ENCODE data around the gene MTCL1.

Gene MTCL1

GRCh38 chr18:8711736-8712135 lies 6.4 kb downstream of the MTCL1 start:
- DNase-seq (ENCODE audit: low read depth): no peak
- TF ChIP-seq CTCF (IDR thresholded peaks at IDR 0.05; ENCODE audit: low read depth, low read length) (no peak), MAX (IDR thresholded peaks at IDR 0.05; ENCODE audit: low read depth, low read length) (no peak), MYC (IDR thresholded peaks at IDR 0.05; ENCODE audit: low read depth, low read length) (no peak), POLR2A (IDR thresholded peaks at IDR 0.05; ENCODE audit: extremely low read depth, insufficient read length) (no peak)

GRCh38 chr18:8713691-8714090 lies 8.3 kb downstream of the MTCL1 start:
- DNase-seq (ENCODE audit: low read depth): no peak
- no peak overlapping the region for H3K4me3 ChIP-seq (ENCODE audit: low read depth, low read length)
- TF ChIP-seq CTCF (IDR thresholded peaks at IDR 0.05; ENCODE audit: low read depth, low read length): no peak
- no peak for TF ChIP-seq MAX (IDR thresholded peaks at IDR 0.05; ENCODE audit: low read depth, low read length)
- no peak for TF ChIP-seq MYC (IDR thresholded peaks at IDR 0.05; ENCODE audit: low read depth, low read length)
- no peak for TF ChIP-seq POLR2A (IDR thresholded peaks at IDR 0.05; ENCODE audit: extremely low read depth, insufficient read length)

More at GRCh38 chr18:8711736-8712135, 6.4 kb downstream of the MTCL1 start:
- H3K4me3 ChIP-seq (ENCODE audit: low read depth, low read length): no peak overlapping the region

GRCh38 chr18:8715599-8715998 lies 10.2 kb downstream of the MTCL1 start:
- no peak overlapping the region for H3K4me3 ChIP-seq (ENCODE audit: low read depth, low read length)
- no peak for TF ChIP-seq MAX (IDR thresholded peaks at IDR 0.05; ENCODE audit: low read depth, low read length)
- no peak for TF ChIP-seq POLR2A (IDR thresholded peaks at IDR 0.05; ENCODE audit: extremely low read depth, insufficient read length)
- TF ChIP-seq CTCF (IDR thresholded peaks at IDR 0.05; ENCODE audit: low read depth, low read length): no peak
- no peak for TF ChIP-seq MYC (IDR thresholded peaks at IDR 0.05; ENCODE audit: low read depth, low read length)
- DNase-seq (ENCODE audit: low read depth): no peak

GRCh38 chr18:8717011-8717770 lies 11.8 kb downstream of the MTCL1 start:
- H3K4me3 ChIP-seq (ENCODE audit: low read depth, low read length): no peak overlapping the region
- TF ChIP-seq CTCF (IDR thresholded peaks at IDR 0.05; ENCODE audit: low read depth, low read length): no peak
- no peak for TF ChIP-seq MAX (IDR thresholded peaks at IDR 0.05; ENCODE audit: low read depth, low read length)
- TF ChIP-seq POLR2A (IDR thresholded peaks at IDR 0.05; ENCODE audit: extremely low read depth, insufficient read length): no peak
- TF ChIP-seq MYC (IDR thresholded peaks at IDR 0.05; ENCODE audit: low read depth, low read length): no peak
- no peak for DNase-seq (ENCODE audit: low read depth)

GRCh38 chr18:8718401-8718913 lies 13.1 kb downstream of the MTCL1 start:
- TF ChIP-seq POLR2A (IDR thresholded peaks at IDR 0.05; ENCODE audit: extremely low read depth, insufficient read length) (no peak), CTCF (IDR thresholded peaks at IDR 0.05; ENCODE audit: low read depth, low read length) (no peak), MAX (IDR thresholded peaks at IDR 0.05; ENCODE audit: low read depth, low read length) (no peak), MYC (IDR thresholded peaks at IDR 0.05; ENCODE audit: low read depth, low read length) (no peak)
- DNase-seq (ENCODE audit: low read depth): no peak
- H3K4me3 ChIP-seq (ENCODE audit: low read depth, low read length): no peak overlapping the region
